Kidney epithelial cell (primary cell): Measurements from ENCODE around the gene COQ8A. TPM values are rescaled to one million over a fixed set of nuclear protein-coding genes. Genes with fewer than 3 reads are reported as not detected.

Source experiments
- DNase-seq: peaks from one replicate; pipeline ENCODE4 v3.0.0-alpha.2; 2010; ENCODE audit warnings: low read depth
- H3K27me3 ChIP-seq: 2 replicates; pipeline ENCODE4 v1.6.0; 2011; ENCODE audit warnings: low read length; ENCODE audit not compliant: control insufficient read depth, insufficient read depth
- H3K36me3 ChIP-seq: 2 replicates; pipeline ENCODE4 v1.5.1; 2011; ENCODE audit warnings: low read length; ENCODE audit not compliant: control insufficient read depth, insufficient read depth
- H3K4me3 ChIP-seq: 2 replicates; pipeline ENCODE4 v1.5.1; 2011; ENCODE audit warnings: low read depth, mild to moderate bottlenecking, control low read depth, low read length
- CTCF ChIP-seq: IDR thresholded peaks from 2 replicates; pipeline ENCODE4 v1.5.1; 2011; ENCODE audit warnings: mild to moderate bottlenecking, moderate library complexity, low read length, control low read depth, inconsistent platforms; ENCODE audit not compliant: insufficient read depth, poor library complexity, severe bottlenecking
- total RNA-seq: library from RNA; depleted of rRNA; stranded (reverse); fragments of >200 nt; gene quantifications from 2 replicates; pipeline ENCODE4 v1.2.3, GENCODE V29; 2015

COQ8A gene
- 11.8 and 13.8 TPM in 2 replicates for total RNA-seq

GRCh38 chr1:226940029-226940805 is at the start of gene COQ8A:
Gene COQ8A, plus strand, starts transcription at chr1:226940294. Its CDS starts 21,092 bp downstream, at chr1:226961386.
- no peaks in the 10 kb centered on the region for H3K27me3 ChIP-seq
- TF ChIP-seq CTCF: no peak
- peak; percentile 96 for DNase-seq
- no peaks in the 10 kb centered on the region for H3K36me3 ChIP-seq
- peak within 1 kb of the TSS; percentile 60 for H3K4me3 ChIP-seq

- Histone ChIP-seq H3K36me3 (no peaks in the 10 kb centered on the region), H3K27me3 (no peaks in the 10 kb centered on the region), H3K4me3 (no peak overlapping the region)
- TF ChIP-seq CTCF: no peak
- DNase-seq: no peak
Measured at GRCh38 chr1:226890331-226891108, 49.6 kb upstream of the COQ8A start.

DNA sequence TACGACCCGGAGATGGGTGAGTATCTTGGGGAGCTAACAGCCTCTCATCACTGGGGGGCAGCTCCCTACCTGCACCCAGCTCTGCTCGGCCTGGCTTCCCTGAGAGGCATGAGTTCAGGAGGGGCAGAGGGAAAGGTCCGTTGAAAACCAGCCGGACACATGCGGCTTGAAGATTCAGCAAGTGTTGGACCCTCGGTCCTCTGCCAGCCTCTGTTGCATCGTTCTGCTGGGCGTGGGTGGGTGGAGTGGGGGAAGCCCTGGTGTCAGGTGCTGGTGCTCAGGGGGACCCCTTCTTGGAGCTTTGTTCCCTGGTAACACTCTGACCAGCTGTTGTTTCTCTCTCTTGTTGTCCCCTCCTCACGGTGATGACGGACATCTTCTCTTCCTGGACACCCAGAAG is 48.7 kb upstream of the COQ8A start:
- Histone ChIP-seq H3K27me3 (no peaks in the 10 kb centered on the region), H3K36me3 (no peaks in the 10 kb centered on the region), H3K4me3 (no peak overlapping the region)
- TF ChIP-seq CTCF: no peak
- DNase-seq: no peak

DNA sequence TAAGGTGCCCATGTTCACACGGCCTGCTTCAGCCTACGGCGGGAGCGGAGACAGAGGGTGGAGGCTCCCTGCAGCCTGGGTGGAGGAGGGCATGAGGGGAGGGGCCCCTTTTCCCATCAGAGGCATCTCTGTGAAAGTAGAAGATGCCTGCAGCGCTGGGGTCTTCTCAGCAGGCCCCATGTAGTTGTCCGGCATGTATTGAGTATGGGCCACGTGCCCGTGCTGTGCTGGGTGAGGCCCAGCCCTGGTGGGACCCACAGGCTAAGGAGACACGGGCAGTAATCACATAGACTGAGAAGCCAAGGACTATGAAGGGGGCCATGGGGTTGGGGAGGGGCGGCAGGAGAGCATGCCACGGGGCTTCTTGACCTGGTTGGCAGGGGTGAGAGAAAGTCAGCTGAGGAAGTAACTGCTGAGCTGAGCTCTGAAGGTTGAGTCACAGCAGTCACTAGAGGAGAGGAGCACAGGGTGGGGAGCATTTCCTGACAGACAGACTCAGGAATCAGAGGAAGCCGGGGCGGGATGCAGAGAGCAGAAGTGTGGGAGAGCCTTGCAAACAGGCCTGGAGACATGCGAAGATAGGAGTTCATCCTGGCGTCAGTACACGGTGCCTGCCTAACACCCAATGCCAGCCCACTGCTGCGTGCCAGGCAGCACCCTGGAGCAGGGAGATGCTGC is 48.1 kb upstream of the COQ8A start:
- no peaks in the 10 kb centered on the region for H3K27me3 ChIP-seq
- no peaks in the 10 kb centered on the region for H3K36me3 ChIP-seq
- H3K4me3 ChIP-seq: no peak overlapping the region
- TF ChIP-seq CTCF: no peak
- no peak for DNase-seq

DNA sequence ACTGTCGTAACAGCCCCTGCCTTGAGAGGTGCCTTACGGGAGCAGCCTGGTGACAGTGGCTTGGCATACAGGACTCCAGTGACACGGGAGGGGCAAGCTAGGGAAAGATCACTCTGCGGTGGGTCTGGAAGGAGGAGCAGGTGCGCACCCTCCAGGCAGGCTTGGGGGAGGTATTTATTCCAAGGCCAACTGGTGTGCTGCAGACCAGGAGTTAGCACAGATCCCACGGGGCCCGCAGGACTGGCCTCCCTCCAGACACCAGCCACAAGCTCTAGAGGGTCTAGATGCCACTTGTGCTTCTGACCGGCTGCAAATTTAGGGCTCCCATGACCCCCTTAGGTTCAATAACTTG is 47.6 kb upstream of the COQ8A start:
- no peaks in the 10 kb centered on the region for H3K36me3 ChIP-seq
- no peak for TF ChIP-seq CTCF

More for the DNA sequence above, 47.6 kb upstream of the COQ8A start:
- no peak overlapping the region for H3K4me3 ChIP-seq
- no peaks in the 10 kb centered on the region for H3K27me3 ChIP-seq
- DNase-seq: no peak
